Measurements from ENCODE around the gene METTL9. TPM values are rescaled to one million over a fixed set of nuclear protein-coding genes. Genes with fewer than 3 reads are reported as not detected.
"Not testable (repeated sequence)": the region's sequence is repeated elsewhere in the genome, so short reads cannot be mapped to it uniquely, and the experiment has no call there.

Gene METTL9
- total RNA-seq, 2 donors from 2014 or later: 70.7 to 95.7 TPM

GRCh38 chr16:21565861-21566669 lies 33.3 kb upstream of the METTL9 start:
- no peak for ATAC-seq (replicated peaks)
- H3K27me3 Mint-ChIP-seq: peaks cover 3% of the 10 kb centered on the region
- H3K36me3 Mint-ChIP-seq (ENCODE audit: low read depth): no peaks in the 10 kb centered on the region
- H3K4me3 Mint-ChIP-seq: no peak overlapping the region
- no peaks in the 10 kb centered on the region for H3K9me3 Mint-ChIP-seq
- no peak overlapping the region for H3K27ac Mint-ChIP-seq
- no peaks in the 10 kb centered on the region for H3K4me1 Mint-ChIP-seq

DNA sequence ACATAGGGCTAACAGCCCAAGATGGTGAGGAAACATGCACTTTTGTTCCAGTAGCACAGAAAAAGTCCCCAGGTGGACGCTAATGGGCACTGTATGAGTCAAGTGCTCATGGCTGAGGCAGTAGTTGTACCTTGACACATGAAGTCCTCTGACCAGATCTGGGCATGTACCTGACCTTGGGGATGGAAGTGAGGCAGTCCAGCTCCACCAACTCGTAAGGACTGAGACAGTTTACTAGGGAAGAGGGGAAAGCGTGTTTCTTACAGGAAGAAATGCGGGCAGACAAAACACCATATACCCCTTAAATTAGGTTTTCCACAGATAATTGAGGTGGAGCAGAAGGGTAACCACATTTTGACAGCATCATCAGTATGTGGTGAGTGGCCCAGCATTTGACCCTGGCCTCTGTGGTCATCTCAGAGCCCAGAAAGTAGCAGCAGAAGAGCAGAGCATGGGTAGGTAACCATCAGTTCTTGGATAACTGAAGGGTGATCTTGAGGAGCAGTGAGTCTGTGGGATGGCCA lies 32.4 kb upstream of the METTL9 start:
- H3K27me3 Mint-ChIP-seq: peaks cover 3% of the 10 kb centered on the region
- H3K4me1 Mint-ChIP-seq: no peaks in the 10 kb centered on the region
- H3K27ac Mint-ChIP-seq: no peak overlapping the region
- no peaks in the 10 kb centered on the region for H3K36me3 Mint-ChIP-seq (ENCODE audit: low read depth)
- H3K9me3 Mint-ChIP-seq: no peaks in the 10 kb centered on the region
- no peak for ATAC-seq (replicated peaks)
- no peak overlapping the region for H3K4me3 Mint-ChIP-seq

- H3K27ac Mint-ChIP-seq; H3K36me3 Mint-ChIP-seq (ENCODE audit: low read depth); H3K9me3 Mint-ChIP-seq; H3K4me3 Mint-ChIP-seq; ATAC-seq (replicated peaks); H3K27me3 Mint-ChIP-seq; H3K4me1 Mint-ChIP-seq: not testable (repeated sequence)
Observed at GRCh38 chr16:21567496-21567895, 31.9 kb upstream of the METTL9 start.

DNA sequence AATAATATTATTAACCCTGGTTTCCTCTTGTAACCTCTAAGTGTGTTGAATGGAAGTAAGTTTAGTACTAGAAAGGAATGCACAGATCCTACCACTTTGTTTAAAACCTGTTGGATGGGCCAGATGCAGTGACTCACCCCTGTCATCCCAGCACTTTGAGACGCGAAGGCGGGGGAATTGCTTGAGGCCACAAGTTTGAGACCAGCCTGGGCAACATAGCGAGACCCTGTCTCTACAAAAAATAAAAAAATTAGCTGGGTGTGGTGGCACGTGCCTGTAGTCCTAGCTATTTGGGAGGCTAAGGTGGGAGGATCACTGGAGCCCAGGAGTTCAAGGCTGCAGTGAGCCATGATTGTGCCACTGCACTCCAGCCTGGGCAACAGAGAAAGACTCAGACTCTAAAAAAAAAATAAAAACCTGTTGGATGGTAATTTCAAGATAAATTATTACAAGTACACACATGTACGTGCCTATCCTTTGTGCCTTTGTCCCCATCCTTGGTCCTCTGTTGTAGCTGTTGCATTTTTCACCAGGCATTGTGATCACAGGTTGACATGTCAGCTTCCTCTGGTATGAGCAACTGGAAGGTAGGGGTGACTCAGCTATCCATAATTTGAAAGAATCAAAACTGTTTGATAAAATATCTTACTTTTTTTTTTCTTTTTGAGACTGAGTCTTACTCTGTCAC lies 30.7 kb upstream of the METTL9 start:
- Mint-ChIP-seq H3K27ac (no peak overlapping the region), H3K27me3 (peaks cover 3% of the 10 kb centered on the region), H3K36me3 (ENCODE audit: low read depth) (no peaks in the 10 kb centered on the region), H3K4me3 (no peak overlapping the region), H3K4me1 (no peaks in the 10 kb centered on the region), H3K9me3 (no peaks in the 10 kb centered on the region)
- ATAC-seq (replicated peaks): peak; percentile 21

DNA sequence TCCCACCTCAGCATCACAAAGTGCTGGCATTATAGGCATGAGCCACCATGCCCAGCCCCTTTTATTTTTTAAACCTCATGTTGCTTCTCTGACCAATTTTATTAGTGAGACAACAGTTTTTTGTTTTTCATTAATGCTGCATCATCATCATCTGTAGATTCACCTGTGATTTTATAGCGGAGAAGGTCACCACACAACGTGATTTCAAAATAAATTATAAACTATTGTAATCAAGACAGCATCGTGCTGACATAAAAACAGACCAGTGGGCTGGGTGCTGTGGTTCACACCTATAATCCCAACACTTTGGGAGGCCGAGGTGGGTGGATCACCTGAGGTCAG lies 28.7 kb upstream of the METTL9 start:
- Mint-ChIP-seq H3K4me1 (no peaks in the 10 kb centered on the region), H3K4me3 (no peak overlapping the region), H3K36me3 (ENCODE audit: low read depth) (no peaks in the 10 kb centered on the region), H3K27me3 (peaks cover 3% of the 10 kb centered on the region), H3K27ac (no peak overlapping the region), H3K9me3 (no peaks in the 10 kb centered on the region)
- no peak for ATAC-seq (replicated peaks)

- not testable (repeated sequence) for H3K27me3 Mint-ChIP-seq; H3K4me3 Mint-ChIP-seq; H3K27ac Mint-ChIP-seq; H3K36me3 Mint-ChIP-seq (ENCODE audit: low read depth); H3K9me3 Mint-ChIP-seq; H3K4me1 Mint-ChIP-seq; ATAC-seq (replicated peaks)
Observed at GRCh38 chr16:21573506-21573905, 25.9 kb upstream of the METTL9 start.

- Mint-ChIP-seq H3K36me3 (ENCODE audit: low read depth) (no peaks in the 10 kb centered on the region), H3K27me3 (peaks cover 2% of the 10 kb centered on the region), H3K4me1 (no peaks in the 10 kb centered on the region), H3K9me3 (no peaks in the 10 kb centered on the region), H3K27ac (no peak overlapping the region), H3K4me3 (no peak overlapping the region)
- no peak for ATAC-seq (replicated peaks)
Observed at GRCh38 chr16:21574372-21574771, 25.0 kb upstream of the METTL9 start.

- H3K4me1 Mint-ChIP-seq; H3K27ac Mint-ChIP-seq; H3K27me3 Mint-ChIP-seq; ATAC-seq (replicated peaks); H3K9me3 Mint-ChIP-seq; H3K4me3 Mint-ChIP-seq; H3K36me3 Mint-ChIP-seq (ENCODE audit: low read depth): not testable (repeated sequence)
Observed at GRCh38 chr16:21576323-21576722, 23.1 kb upstream of the METTL9 start.

DNA sequence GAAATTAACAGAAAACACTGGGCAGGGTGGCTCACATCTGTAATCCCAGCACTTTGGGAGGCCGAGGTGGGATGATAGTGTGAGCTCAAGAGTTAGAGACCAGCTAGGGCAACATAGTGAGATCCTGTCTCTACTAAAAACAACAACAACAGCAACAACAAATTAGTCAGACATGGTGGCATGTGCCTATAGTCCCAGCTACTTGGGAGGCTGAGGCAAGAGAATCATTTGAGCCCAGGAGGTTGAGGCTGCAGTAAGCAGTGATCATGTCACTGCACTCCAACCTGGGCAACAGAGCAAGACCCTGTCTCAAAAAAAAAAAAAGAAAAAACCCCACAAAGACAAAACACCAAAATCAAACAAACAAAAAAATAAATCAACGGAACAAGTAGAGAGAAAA lies 21.9 kb upstream of the METTL9 start:
- H3K36me3 Mint-ChIP-seq (ENCODE audit: low read depth); H3K27me3 Mint-ChIP-seq; H3K9me3 Mint-ChIP-seq; H3K27ac Mint-ChIP-seq; ATAC-seq (replicated peaks); H3K4me3 Mint-ChIP-seq; H3K4me1 Mint-ChIP-seq: not testable (repeated sequence)

- ATAC-seq (replicated peaks); H3K27ac Mint-ChIP-seq; H3K4me1 Mint-ChIP-seq; H3K27me3 Mint-ChIP-seq; H3K36me3 Mint-ChIP-seq (ENCODE audit: low read depth); H3K9me3 Mint-ChIP-seq; H3K4me3 Mint-ChIP-seq: not testable (repeated sequence)
Observed at GRCh38 chr16:21578311-21578710, 21.1 kb upstream of the METTL9 start.

DNA sequence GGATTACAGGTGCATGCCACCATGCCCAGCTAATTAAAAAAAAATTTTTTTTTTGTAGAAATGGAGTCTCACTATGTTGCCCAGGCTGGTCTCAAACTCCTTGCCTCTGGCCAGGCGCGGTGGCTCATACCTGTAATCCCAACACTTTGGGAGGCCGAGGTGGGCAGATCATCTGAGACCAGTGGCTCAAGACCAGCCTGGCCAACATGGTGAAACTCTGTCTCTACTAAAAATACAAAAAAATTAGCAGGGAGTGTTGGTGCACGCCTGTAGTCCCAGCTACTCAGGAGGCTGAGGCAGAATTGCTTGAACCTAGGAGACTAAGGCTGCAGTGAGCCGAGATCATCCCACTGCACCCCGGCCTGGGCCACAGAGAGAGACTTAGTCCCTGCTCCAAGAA lies 19.2 kb upstream of the METTL9 start:
- H3K27me3 Mint-ChIP-seq; H3K27ac Mint-ChIP-seq; H3K36me3 Mint-ChIP-seq (ENCODE audit: low read depth); H3K4me3 Mint-ChIP-seq; H3K9me3 Mint-ChIP-seq; ATAC-seq (replicated peaks); H3K4me1 Mint-ChIP-seq: not testable (repeated sequence)

- Mint-ChIP-seq H3K4me3 (no peak overlapping the region), H3K27ac (no peak overlapping the region), H3K4me1 (no peaks in the 10 kb centered on the region), H3K36me3 (ENCODE audit: low read depth) (no peaks in the 10 kb centered on the region), H3K9me3 (no peaks in the 10 kb centered on the region), H3K27me3 (no peaks in the 10 kb centered on the region)
- ATAC-seq (replicated peaks): no peak
Observed at GRCh38 chr16:21580807-21581206, 18.6 kb upstream of the METTL9 start.

GRCh38 chr16:21584817-21585216 lies 14.6 kb upstream of the METTL9 start:
- Mint-ChIP-seq H3K9me3 (no peaks in the 10 kb centered on the region), H3K36me3 (ENCODE audit: low read depth) (no peaks in the 10 kb centered on the region), H3K4me3 (no peak overlapping the region), H3K27ac (no peak overlapping the region), H3K27me3 (no peaks in the 10 kb centered on the region), H3K4me1 (no peaks in the 10 kb centered on the region)
- no peak for ATAC-seq (replicated peaks)

DNA sequence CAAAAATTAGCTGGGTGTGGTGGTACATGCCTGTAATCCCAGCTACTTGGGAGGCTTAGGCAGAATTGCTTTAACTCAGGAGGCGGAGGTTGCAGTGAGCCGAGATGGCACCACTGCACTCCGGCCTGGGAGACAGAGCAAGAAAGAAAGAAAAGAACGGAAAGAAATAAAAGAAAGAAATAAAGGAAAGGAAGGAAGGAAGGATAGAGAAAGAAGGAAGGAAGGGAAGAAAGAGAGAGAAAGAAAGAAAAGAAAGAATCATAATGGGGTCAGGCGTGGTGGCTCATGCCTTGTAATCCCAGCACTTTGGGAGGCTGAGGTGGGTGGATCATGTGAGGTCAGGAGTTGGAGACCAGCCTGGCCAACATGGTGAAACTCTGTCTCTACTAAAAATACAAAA lies 10.8 kb upstream of the METTL9 start:
- H3K4me1 Mint-ChIP-seq, H3K4me3 Mint-ChIP-seq: not testable (repeated sequence)

DNA sequence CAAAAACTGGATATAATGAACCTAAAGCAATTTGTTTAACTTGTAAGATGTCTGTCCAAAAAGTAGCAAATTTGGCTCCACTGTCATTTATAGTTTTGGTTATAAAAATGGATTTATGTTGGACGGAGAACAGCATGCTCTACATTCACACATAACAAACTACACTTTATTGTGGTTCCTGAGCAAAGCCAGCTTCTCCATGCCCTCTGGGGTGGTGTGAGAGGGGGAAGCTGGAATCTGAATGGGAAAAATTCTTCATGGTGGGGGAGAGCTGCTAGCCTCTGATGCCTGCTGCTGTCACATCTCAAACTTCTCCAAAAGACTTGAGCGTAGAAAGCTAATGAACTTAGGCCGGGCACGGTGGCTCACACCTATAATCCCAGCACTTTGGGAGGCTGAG lies 9.8 kb upstream of the METTL9 start:
- Mint-ChIP-seq H3K27me3 (no peaks in the 10 kb centered on the region), H3K4me3 (no peak overlapping the region), H3K36me3 (ENCODE audit: low read depth) (no peaks in the 10 kb centered on the region), H3K4me1 (no peaks in the 10 kb centered on the region), H3K27ac (no peak overlapping the region), H3K9me3 (no peaks in the 10 kb centered on the region)
- no peak for ATAC-seq (replicated peaks)

More for the DNA sequence above, 10.8 kb upstream of the METTL9 start:
- H3K27me3 Mint-ChIP-seq; H3K36me3 Mint-ChIP-seq (ENCODE audit: low read depth); ATAC-seq (replicated peaks); H3K27ac Mint-ChIP-seq; H3K9me3 Mint-ChIP-seq: not testable (repeated sequence)

Data from activated T-helper 17 cell treated with anti-CD3 and anti-CD28 coated beads, Interleukin-2, amount 50 U/mL, for 72 hours (primary cell).